CD4-positive, alpha-beta T cell treated with Interleukin-4 for 1 hour (primary cell): ENCODE data around the gene DTL.
"Not testable (repeated sequence)": the region's sequence is repeated elsewhere in the genome, so short reads cannot be mapped to it uniquely, and the experiment has no call there.

Experiments
- DNase-seq, 2 donors: peaks; one replicate each; pipeline ENCODE4 v3.0.0-alpha.2; 2020 to 2022

The DTL gene

GRCh38 chr1:212035123-212035834 lies at the start of gene DTL, which contains the start of gene INTS7:
DTL (plus strand) TSS chr1:212035748; CDS start chr1:212035891, 143 bp downstream.
INTS7 (minus strand) TSS chr1:212035557; CDS start chr1:212035437, 120 bp downstream.
- peak; percentile 99 for DNase-seq

GRCh38 chr1:211986628-211987254 lies 48.8 kb upstream of the DTL start:
- DNase-seq, result no peak

GRCh38 chr1:211991695-211992094 lies 43.9 kb upstream of the DTL start:
- no peak for DNase-seq

- DNase-seq, result not testable (repeated sequence)
These were observed 38.1 kb upstream of the DTL start for GRCh38 chr1:211997426-211997825.

- no peak for DNase-seq
These were observed 33.0 kb upstream of the DTL start for GRCh38 chr1:212002536-212002935.

- DNase-seq, result no peak
These were observed 30.5 kb upstream of the DTL start for GRCh38 chr1:212004895-212005608.

GRCh38 chr1:212007178-212007577 lies 28.4 kb upstream of the DTL start:
- no peak for DNase-seq

GRCh38 chr1:212007886-212008285 lies 27.7 kb upstream of the DTL start:
- DNase-seq, result no peak

- DNase-seq, result no peak
These were observed 26.0 kb upstream of the DTL start for GRCh38 chr1:212009561-212009960.

- no peak for DNase-seq
These were observed 25.5 kb upstream of the DTL start for GRCh38 chr1:212010004-212010403.

GRCh38 chr1:212012034-212012740 lies 23.4 kb upstream of the DTL start:
- DNase-seq, result peak; percentile 69 to 73

GRCh38 chr1:212013672-212014071 lies 21.9 kb upstream of the DTL start:
- DNase-seq, result no peak

- no peak for DNase-seq
These were observed 14.6 kb upstream of the DTL start for GRCh38 chr1:212020975-212021374.

GRCh38 chr1:212021563-212021962 lies 14.0 kb upstream of the DTL start:
- no peak for DNase-seq

- not testable (repeated sequence) for DNase-seq
These were observed 12.6 kb upstream of the DTL start for GRCh38 chr1:212022908-212023307.

- no peak for DNase-seq
These were observed 10.9 kb upstream of the DTL start for GRCh38 chr1:212024469-212025149.

GRCh38 chr1:212027727-212028126 lies 7.8 kb upstream of the DTL start:
- not testable (repeated sequence) for DNase-seq

GRCh38 chr1:212030936-212031528 lies 4.5 kb upstream of the DTL start:
- no peak for DNase-seq

- no peak for DNase-seq
These were observed 929 bp upstream of the DTL start for GRCh38 chr1:212034516-212035122.

- peak in 1 of 2 donors; percentile 9 for DNase-seq
These were observed 472 bp downstream of the DTL start for GRCh38 chr1:212035835-212036605.

- DNase-seq, result peak in 1 of 2 donors; percentile 35
These were observed 2.4 kb downstream of the DTL start for GRCh38 chr1:212037900-212038299.
